GM23338 (cell line): ENCODE measurements around the gene PLD2. TPM values are rescaled to one million over a fixed set of nuclear protein-coding genes. Genes with fewer than 3 reads are reported as not detected.
"Not testable (repeated sequence)": the region's sequence is repeated elsewhere in the genome, so short reads cannot be mapped to it uniquely, and the experiment has no call there.

Experiments used
- ATAC-seq: fragments of 200-7000 bp; cut with Tn5 transposase; 3 replicates; pipeline ENCODE4 v1.9.1; 2020
- DNase-seq: peaks from one replicate; pipeline ENCODE4 v3.0.0-alpha.2; 2015; ENCODE audit warnings: low spot score
- H2AFZ ChIP-seq: fragments of 200-600 bp; sonication (generic); 2 replicates; pipeline ENCODE4 v1.8.0; 2016; ENCODE audit warnings: antibody characterized with exemption, mild to moderate bottlenecking, moderate library complexity
- H3F3A ChIP-seq: fragments of 200-600 bp; sonication (generic); replicated peaks from 2 replicates; pipeline ENCODE4 v1.8.0; 2017; ENCODE audit warnings: antibody characterized with exemption, mixed run types, low read depth
- H3K27ac ChIP-seq: fragments of 200-600 bp; sonication (generic); 2 replicates; pipeline ENCODE4 v1.6.1; 2016; ENCODE audit warnings: low read depth
- H3K27me3 ChIP-seq: fragments of 200-600 bp; sonication (generic); 2 replicates; pipeline ENCODE4 v1.8.0; 2016; ENCODE audit warnings: mild to moderate bottlenecking, mixed run types, moderate library complexity; ENCODE audit not compliant: insufficient read depth
- H3K36me3 ChIP-seq: fragments of 200-600 bp; sonication (generic); 2 replicates; pipeline ENCODE4 v1.8.0; 2016; ENCODE audit warnings: mild to moderate bottlenecking; ENCODE audit not compliant: insufficient read depth
- H3K4me1 ChIP-seq: fragments of 200-600 bp; sonication (generic); 2 replicates; pipeline ENCODE4 v1.8.0; 2016; ENCODE audit warnings: mild to moderate bottlenecking, moderate library complexity; ENCODE audit not compliant: insufficient read depth
- H3K4me2 ChIP-seq: fragments of 200-600 bp; sonication (generic); 2 replicates; pipeline ENCODE4 v1.7.1; 2017; ENCODE audit warnings: mixed run types
- H3K4me3 ChIP-seq: fragments of 200-600 bp; sonication (generic); 2 replicates; pipeline ENCODE4 v1.6.1; 2016; ENCODE audit warnings: mixed run types
- H3K79me2 ChIP-seq: fragments of 200-600 bp; sonication (generic); replicated peaks from 2 replicates; pipeline ENCODE4 v1.8.0; 2017; ENCODE audit warnings: mild to moderate bottlenecking; ENCODE audit not compliant: insufficient read depth
- H3K9me2 ChIP-seq: fragments of 200-600 bp; sonication (generic); 2 replicates; pipeline ENCODE4 v1.8.0; 2017; ENCODE audit not compliant: insufficient read depth
- H4K20me1 ChIP-seq: fragments of 200-600 bp; sonication (generic); replicated peaks from 2 replicates; pipeline ENCODE4 v1.8.0; 2017; ENCODE audit warnings: mild to moderate bottlenecking; ENCODE audit not compliant: insufficient read depth
- H3K27ac Mint-ChIP-seq: 2 replicates; pipeline ENCODE4 v1.8.0; 2020; ENCODE audit warnings: inconsistent platforms, mild to moderate bottlenecking, moderate library complexity, mixed read lengths
- H3K27me3 Mint-ChIP-seq: 3 replicates; pipeline ENCODE4 v1.8.0; 2022; ENCODE audit warnings: low read depth, mild to moderate bottlenecking, moderate library complexity, mixed read lengths, inconsistent platforms; ENCODE audit not compliant: insufficient read depth, poor library complexity
- H3K36me3 Mint-ChIP-seq: 3 replicates; pipeline ENCODE4 v1.8.0; 2021; ENCODE audit warnings: low read depth, mild to moderate bottlenecking, inconsistent platforms, moderate library complexity, mixed read lengths
- H3K4me1 Mint-ChIP-seq: 3 replicates; pipeline ENCODE4 v1.8.0; 2020; ENCODE audit warnings: mild to moderate bottlenecking, inconsistent platforms, mixed read lengths
- H3K4me3 Mint-ChIP-seq: 3 replicates; pipeline ENCODE4 v1.8.0; 2021; ENCODE audit warnings: moderate library complexity, mild to moderate bottlenecking, inconsistent platforms, mixed read lengths
- H3K9me3 Mint-ChIP-seq: 3 replicates; pipeline ENCODE4 v1.8.0; 2020; ENCODE audit warnings: moderate library complexity, mild to moderate bottlenecking, inconsistent platforms, mixed read lengths
- CREB1 ChIP-seq: fragments of 250-450 bp; sonication (Bioruptor Pico); IDR thresholded peaks from 2 replicates; pipeline ENCODE4 v1.5.0; 2020; ENCODE audit warnings: low read depth, mild to moderate bottlenecking, moderate library complexity
- EZH2 ChIP-seq: fragments of 200-600 bp; sonication (generic); IDR thresholded peaks from one replicate; pipeline ENCODE4 v1.8.0; 2017; ENCODE audit warnings: antibody characterized with exemption, mild to moderate bottlenecking, low read depth; ENCODE audit not compliant: unreplicated experiment
- EZH2phosphoT487 ChIP-seq: fragments of 200-600 bp; sonication (generic); IDR thresholded peaks from one replicate; pipeline ENCODE4 v1.8.1; 2018; ENCODE audit warnings: antibody characterized with exemption; ENCODE audit not compliant: unreplicated experiment
- JUNB ChIP-seq: IDR thresholded peaks from one replicate; pipeline ENCODE4 v1.6.1; 2016; ENCODE audit warnings: antibody characterized with exemption; ENCODE audit not compliant: unreplicated experiment
- NANOG ChIP-seq: IDR thresholded peaks from 2 replicates; pipeline ENCODE4 v1.6.1; 2016; ENCODE audit warnings: antibody characterized with exemption, borderline replicate concordance
- POLR2AphosphoS5 ChIP-seq: IDR thresholded peaks from 2 replicates; pipeline ENCODE4 v1.6.1; 2016; ENCODE audit warnings: antibody characterized with exemption, low read depth
- STAT1 ChIP-seq: IDR thresholded peaks from one replicate; pipeline ENCODE4 v1.6.1; 2016; ENCODE audit warnings: antibody characterized with exemption; ENCODE audit not compliant: unreplicated experiment
- ZNF114 ChIP-seq: fragments of 250-450 bp; sonication (Bioruptor Pico); IDR thresholded peaks from 2 replicates; pipeline ENCODE4 v1.5.0; 2020; ENCODE audit warnings: mild to moderate bottlenecking, moderate library complexity
- ZNF331 ChIP-seq: fragments of 250-450 bp; sonication (Bioruptor Pico); IDR thresholded peaks from 2 replicates; pipeline ENCODE4 v1.5.0; 2020; ENCODE audit warnings: low read depth, mild to moderate bottlenecking, moderate library complexity
- polyA plus RNA-seq: library from polyadenylated mRNA; unstranded; fragments of >200 nt; fragmentation: Nextera tagmentation; extraction: Ambion mirVana; gene quantifications from 2 replicates; pipeline ENCODE4 v1.2.1, GENCODE V29; 2016
- total RNA-seq: library from RNA; depleted of rRNA; stranded (reverse); fragments of >200 nt; shearing (Covaris generic); gene quantifications from 2 replicates; pipeline ENCODE4 v1.2.3, GENCODE V29; 2014
- TF ChIP-seq, protein P1 (sequence below): IDR thresholded peaks from 2 replicates; pipeline ENCODE4 v1.6.1; 2016; ENCODE audit warnings: antibody characterized with exemption
- TF ChIP-seq, protein P2 (sequence below), 2 experiments: fragments of 200-600 bp in 1 of 2; sonication (generic) in 1 of 2; conservative IDR thresholded peaks; 2 replicates each; pipeline versions ENCODE4 v1.5.1 to v1.6.1; 2016 to 2017; ENCODE audit warnings: antibody characterized with exemption in 2 of 2, low read depth in 2 of 2, mild to moderate bottlenecking in 2 of 2, moderate library complexity in 1 of 2
- TF ChIP-seq, protein P3 (sequence below): IDR thresholded peaks from one replicate; pipeline ENCODE4 v1.6.1; 2018; ENCODE audit warnings: antibody characterized with exemption; ENCODE audit not compliant: unreplicated experiment

The PLD2 gene
- total and polyA plus RNA-seq, 2 experiments from 2014 or later, result 20.2 to 55.9 TPM

DNA sequence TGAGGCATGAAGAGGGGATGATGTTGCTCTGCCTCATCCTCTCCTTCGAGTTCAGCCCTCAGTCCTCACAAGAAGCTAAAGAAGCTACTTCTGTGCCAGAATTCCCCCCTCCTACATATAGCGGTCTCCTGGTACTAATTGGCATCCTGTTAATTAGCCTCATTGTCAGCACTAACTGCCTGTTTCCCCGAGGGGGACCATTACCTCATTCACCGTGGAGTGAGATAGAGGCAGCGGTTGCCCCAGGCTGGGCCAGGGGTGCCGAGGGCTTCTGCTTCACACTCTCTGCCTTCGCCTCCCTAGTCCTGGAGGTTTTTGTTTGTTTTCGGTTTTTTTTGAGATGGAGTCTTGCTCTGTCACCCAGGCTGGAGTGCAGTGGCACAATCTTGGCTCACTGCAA lies 20.4 kb downstream of the PLD2 start (continued):
- TF ChIP-seq STAT1 (no peak), POLR2AphosphoS5 (no peak), ZNF331 (CRISPR knock-in tag) (no peak), CREB1 (no peak), EZH2phosphoT487 (no peak), JUNB (no peak), ZNF114 (no peak)
- TF ChIP-seq, protein P1, sequence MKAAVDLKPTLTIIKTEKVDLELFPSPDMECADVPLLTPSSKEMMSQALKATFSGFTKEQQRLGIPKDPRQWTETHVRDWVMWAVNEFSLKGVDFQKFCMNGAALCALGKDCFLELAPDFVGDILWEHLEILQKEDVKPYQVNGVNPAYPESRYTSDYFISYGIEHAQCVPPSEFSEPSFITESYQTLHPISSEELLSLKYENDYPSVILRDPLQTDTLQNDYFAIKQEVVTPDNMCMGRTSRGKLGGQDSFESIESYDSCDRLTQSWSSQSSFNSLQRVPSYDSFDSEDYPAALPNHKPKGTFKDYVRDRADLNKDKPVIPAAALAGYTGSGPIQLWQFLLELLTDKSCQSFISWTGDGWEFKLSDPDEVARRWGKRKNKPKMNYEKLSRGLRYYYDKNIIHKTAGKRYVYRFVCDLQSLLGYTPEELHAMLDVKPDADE, result no peak
- TF ChIP-seq, protein P2, sequence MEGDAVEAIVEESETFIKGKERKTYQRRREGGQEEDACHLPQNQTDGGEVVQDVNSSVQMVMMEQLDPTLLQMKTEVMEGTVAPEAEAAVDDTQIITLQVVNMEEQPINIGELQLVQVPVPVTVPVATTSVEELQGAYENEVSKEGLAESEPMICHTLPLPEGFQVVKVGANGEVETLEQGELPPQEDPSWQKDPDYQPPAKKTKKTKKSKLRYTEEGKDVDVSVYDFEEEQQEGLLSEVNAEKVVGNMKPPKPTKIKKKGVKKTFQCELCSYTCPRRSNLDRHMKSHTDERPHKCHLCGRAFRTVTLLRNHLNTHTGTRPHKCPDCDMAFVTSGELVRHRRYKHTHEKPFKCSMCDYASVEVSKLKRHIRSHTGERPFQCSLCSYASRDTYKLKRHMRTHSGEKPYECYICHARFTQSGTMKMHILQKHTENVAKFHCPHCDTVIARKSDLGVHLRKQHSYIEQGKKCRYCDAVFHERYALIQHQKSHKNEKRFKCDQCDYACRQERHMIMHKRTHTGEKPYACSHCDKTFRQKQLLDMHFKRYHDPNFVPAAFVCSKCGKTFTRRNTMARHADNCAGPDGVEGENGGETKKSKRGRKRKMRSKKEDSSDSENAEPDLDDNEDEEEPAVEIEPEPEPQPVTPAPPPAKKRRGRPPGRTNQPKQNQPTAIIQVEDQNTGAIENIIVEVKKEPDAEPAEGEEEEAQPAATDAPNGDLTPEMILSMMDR (conservative IDR thresholded peaks at IDR 0.05; ENCODE audit: low read depth in 2 of 2), result no peak

DNA sequence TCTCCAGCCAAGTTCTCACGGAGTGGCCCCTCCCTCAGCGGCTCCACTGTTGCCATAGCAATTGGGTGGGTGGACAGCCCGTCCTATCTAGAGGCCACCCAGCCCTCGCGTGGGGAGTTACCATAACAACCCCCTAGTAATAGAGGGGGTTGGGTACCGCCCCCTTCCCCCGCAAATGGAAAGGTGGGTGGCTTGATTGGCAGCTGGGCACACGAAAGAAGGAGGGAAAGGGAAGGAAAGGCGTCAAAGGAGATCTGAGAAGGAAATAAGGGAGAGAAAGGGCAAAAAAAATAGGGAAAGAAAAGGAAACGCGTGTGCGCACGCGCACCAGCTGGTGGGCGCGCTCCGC lies 25.9 kb downstream of the PLD2 start:
- Histone ChIP-seq H3K4me3 (peak overlapping the region; percentile 88), H3K79me2 (peaks cover 42% of the 10 kb centered on the region), H2AFZ (peak overlapping the region; percentile 98; the same call in 1 of the 2 replicates), H3K4me1 (peaks cover 11% of the 10 kb centered on the region), H3K4me2 (peak overlapping the region; percentile 99), H3K27ac (peak overlapping the region; percentile 94; the same call in 1 of the 2 replicates)
- H3F3A ChIP-seq, H3K27me3 Mint-ChIP-seq, H3K27me3 ChIP-seq, H4K20me1 ChIP-seq, ATAC-seq, H3K9me3 Mint-ChIP-seq, H3K36me3 ChIP-seq, H3K9me2 ChIP-seq, H3K36me3 Mint-ChIP-seq, DNase-seq: not testable (repeated sequence)
- peaks cover 17% of the 10 kb centered on the region for H3K4me1 Mint-ChIP-seq
- H3K4me3 Mint-ChIP-seq, result peak overlapping the region; percentile 88
- peak overlapping the region; percentile 93 for H3K27ac Mint-ChIP-seq

DNA sequence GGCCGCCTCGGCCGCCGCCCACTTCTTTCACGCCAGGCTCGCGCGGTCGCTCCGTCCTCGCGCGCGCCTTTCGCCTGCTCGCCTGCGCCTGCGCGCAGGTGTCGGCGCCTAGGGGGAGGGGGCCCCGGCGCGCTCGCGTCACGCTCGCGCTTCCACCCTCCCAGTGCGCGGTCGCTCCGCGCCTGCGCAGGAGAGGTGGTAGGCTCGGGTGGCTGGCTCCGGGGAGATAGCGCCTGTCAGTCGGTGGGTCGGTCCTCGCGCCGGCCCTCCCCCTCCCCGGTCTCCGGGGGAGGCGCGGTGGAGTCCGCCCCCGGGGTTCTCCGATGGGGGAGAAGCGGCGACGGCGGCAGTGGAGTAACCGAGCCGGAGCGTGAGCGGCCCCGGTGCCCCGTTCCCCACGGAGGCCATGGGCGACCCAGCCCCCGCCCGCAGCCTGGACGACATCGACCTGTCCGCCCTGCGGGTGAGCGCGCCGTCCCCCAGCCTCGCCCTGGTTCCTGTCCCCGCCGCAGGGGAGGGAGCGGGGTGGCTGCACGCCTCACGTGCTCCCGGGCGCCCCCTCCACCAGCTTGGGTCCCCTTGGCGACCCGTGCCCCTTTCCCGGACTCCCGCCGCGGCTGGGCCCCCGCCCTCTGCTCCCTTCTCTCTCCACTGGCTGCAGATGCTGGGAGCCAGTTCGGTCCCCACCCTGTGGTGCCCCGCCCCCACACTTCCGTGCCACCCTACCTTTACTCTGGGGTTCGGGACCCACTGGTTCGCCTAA lies 26.4 kb downstream of the PLD2 start, which contains the start of gene MINK1:
Gene MINK1, plus strand, starts transcription at position 163 of the 763 bp plus-strand sequence. Its CDS starts 244 bp downstream, at position 407.
- Histone ChIP-seq H3K9me2 (no peaks in the 10 kb centered on the region), H3K79me2 (peaks cover 46% of the 10 kb centered on the region), H3K27ac (peak within 1 kb of the TSS; percentile 94; the same call in 1 of the 2 replicates), H4K20me1 (peaks cover 9% of the 10 kb centered on the region), H3K36me3 (no peaks in the 10 kb centered on the region), H2AFZ (peak within 1 kb of the TSS; percentile 98), H3K4me2 (peak within 1 kb of the TSS; percentile 99), H3K4me3 (peak within 1 kb of the TSS; percentile 88), H3F3A (peaks cover 8% of the 10 kb centered on the region), H3K27me3 (no peaks in the 10 kb centered on the region), H3K4me1 (peaks cover 11% of the 10 kb centered on the region)
- peaks cover 20% of the 10 kb centered on the region for H3K4me1 Mint-ChIP-seq
- peak; percentile 83 for DNase-seq
- H3K27ac Mint-ChIP-seq, result peak within 1 kb of the TSS; percentile 93
- no peaks in the 10 kb centered on the region; the same call in 2 of the 3 replicates for H3K9me3 Mint-ChIP-seq
- ATAC-seq, result peak; percentile 87
- peak within 1 kb of the TSS; percentile 88 for H3K4me3 Mint-ChIP-seq
- H3K36me3 Mint-ChIP-seq, result no peaks in the 10 kb centered on the region; the same call in 2 of the 3 replicates
- peaks cover 3% of the 10 kb centered on the region for H3K27me3 Mint-ChIP-seq
- no peak for TF ChIP-seq NANOG
- TF ChIP-seq, protein P3, sequence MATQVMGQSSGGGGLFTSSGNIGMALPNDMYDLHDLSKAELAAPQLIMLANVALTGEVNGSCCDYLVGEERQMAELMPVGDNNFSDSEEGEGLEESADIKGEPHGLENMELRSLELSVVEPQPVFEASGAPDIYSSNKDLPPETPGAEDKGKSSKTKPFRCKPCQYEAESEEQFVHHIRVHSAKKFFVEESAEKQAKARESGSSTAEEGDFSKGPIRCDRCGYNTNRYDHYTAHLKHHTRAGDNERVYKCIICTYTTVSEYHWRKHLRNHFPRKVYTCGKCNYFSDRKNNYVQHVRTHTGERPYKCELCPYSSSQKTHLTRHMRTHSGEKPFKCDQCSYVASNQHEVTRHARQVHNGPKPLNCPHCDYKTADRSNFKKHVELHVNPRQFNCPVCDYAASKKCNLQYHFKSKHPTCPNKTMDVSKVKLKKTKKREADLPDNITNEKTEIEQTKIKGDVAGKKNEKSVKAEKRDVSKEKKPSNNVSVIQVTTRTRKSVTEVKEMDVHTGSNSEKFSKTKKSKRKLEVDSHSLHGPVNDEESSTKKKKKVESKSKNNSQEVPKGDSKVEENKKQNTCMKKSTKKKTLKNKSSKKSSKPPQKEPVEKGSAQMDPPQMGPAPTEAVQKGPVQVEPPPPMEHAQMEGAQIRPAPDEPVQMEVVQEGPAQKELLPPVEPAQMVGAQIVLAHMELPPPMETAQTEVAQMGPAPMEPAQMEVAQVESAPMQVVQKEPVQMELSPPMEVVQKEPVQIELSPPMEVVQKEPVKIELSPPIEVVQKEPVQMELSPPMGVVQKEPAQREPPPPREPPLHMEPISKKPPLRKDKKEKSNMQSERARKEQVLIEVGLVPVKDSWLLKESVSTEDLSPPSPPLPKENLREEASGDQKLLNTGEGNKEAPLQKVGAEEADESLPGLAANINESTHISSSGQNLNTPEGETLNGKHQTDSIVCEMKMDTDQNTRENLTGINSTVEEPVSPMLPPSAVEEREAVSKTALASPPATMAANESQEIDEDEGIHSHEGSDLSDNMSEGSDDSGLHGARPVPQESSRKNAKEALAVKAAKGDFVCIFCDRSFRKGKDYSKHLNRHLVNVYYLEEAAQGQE, result peak; percentile 4
- TF ChIP-seq POLR2AphosphoS5, result 0 out of 2 replicates have a peak, but pooled peaks have one; percentile 45
- no peak for TF ChIP-seq JUNB
- peak; percentile 80 for TF ChIP-seq CREB1
- TF ChIP-seq, protein P2 (conservative IDR thresholded peaks at IDR 0.05; ENCODE audit: low read depth in 2 of 2), result no peak
- TF ChIP-seq ZNF331 (CRISPR knock-in tag), result no peak
- TF ChIP-seq EZH2, result no peak
- TF ChIP-seq ZNF114, result no peak
